ENCODE measurements around the gene ITGB4.

ITGB4 gene

GRCh38 chr17:75681289-75681688 is 40.0 kb upstream of the ITGB4 start:
- DNase-seq (ENCODE audit: low read depth) = peak; percentile 47
- TF ChIP-seq CTCF (conservative IDR thresholded peaks at IDR 0.05; ENCODE audit: low read depth, low read length) = no peak
- H3K4me3 ChIP-seq (ENCODE audit: low read depth, low read length) = no peak overlapping the region

GRCh38 chr17:75683583-75683982 is 37.7 kb upstream of the ITGB4 start:
- DNase-seq (ENCODE audit: low read depth) = peak; percentile 62
- TF ChIP-seq CTCF (conservative IDR thresholded peaks at IDR 0.05; ENCODE audit: low read depth, low read length) = no peak
- no peak overlapping the region for H3K4me3 ChIP-seq (ENCODE audit: low read depth, low read length)

GRCh38 chr17:75684249-75684648 is 37.0 kb upstream of the ITGB4 start:
- TF ChIP-seq CTCF (conservative IDR thresholded peaks at IDR 0.05; ENCODE audit: low read depth, low read length) = no peak
- no peak for DNase-seq (ENCODE audit: low read depth)
- no peak overlapping the region for H3K4me3 ChIP-seq (ENCODE audit: low read depth, low read length)

- TF ChIP-seq CTCF (conservative IDR thresholded peaks at IDR 0.05; ENCODE audit: low read depth, low read length) = no peak
- no peak overlapping the region for H3K4me3 ChIP-seq (ENCODE audit: low read depth, low read length)
- peak; percentile 83 for DNase-seq (ENCODE audit: low read depth)
Measured at GRCh38 chr17:75684924-75685323, 36.3 kb upstream of the ITGB4 start.

- no peak for TF ChIP-seq CTCF (conservative IDR thresholded peaks at IDR 0.05; ENCODE audit: low read depth, low read length)
- peak; percentile 59 for DNase-seq (ENCODE audit: low read depth)
- H3K4me3 ChIP-seq (ENCODE audit: low read depth, low read length) = no peak overlapping the region
Measured at GRCh38 chr17:75685499-75685898, 35.8 kb upstream of the ITGB4 start.

- peak; percentile 84 for DNase-seq (ENCODE audit: low read depth)
- no peak for TF ChIP-seq CTCF (conservative IDR thresholded peaks at IDR 0.05; ENCODE audit: low read depth, low read length)
- H3K4me3 ChIP-seq (ENCODE audit: low read depth, low read length) = no peak overlapping the region
Measured at GRCh38 chr17:75688209-75688825, 32.9 kb upstream of the ITGB4 start.

GRCh38 chr17:75689441-75689873 is 31.8 kb upstream of the ITGB4 start:
- H3K4me3 ChIP-seq (ENCODE audit: low read depth, low read length) = no peak overlapping the region
- TF ChIP-seq CTCF (conservative IDR thresholded peaks at IDR 0.05; ENCODE audit: low read depth, low read length) = no peak
- DNase-seq (ENCODE audit: low read depth) = no peak
